PC-9 (cell line): Measurements from ENCODE around the gene EDN2. TPM values are rescaled to one million over a fixed set of nuclear protein-coding genes. Genes with fewer than 3 reads are reported as not detected.

Experiments used
- BruUV-seq: library from RNA; stranded (reverse); fragments of 400-500 nt; replicated peaks from 2 replicates; lab custom pipeline; 2021; lab: Mats Ljungman, UMichigan
- CTCF ChIA-PET: fragments of 300-600 bp; sonication (Branson Sonifier 250); formaldehyde crosslinking; loops from one replicate; lab custom pipeline; 2022; ENCODE audit warnings: antibody characterized with exemption; lab: Charles Lee
- POLR2A ChIA-PET: fragments of 300-600 bp; sonication (Branson Sonifier 250); formaldehyde crosslinking; loops from one replicate; lab custom pipeline; 2022; ENCODE audit warnings: antibody characterized with exemption; ENCODE audit not compliant: unreplicated experiment; lab: Charles Lee
- DNase-seq, 2 experiments: peaks; one replicate each; pipeline versions ENCODE4 v3.0.0 to v3.0.0-alpha.2; 2015 to 2022; ENCODE audit warnings: mixed read lengths in 1 of 2
- H2AFZ ChIP-seq: fragments of 200-600 bp; sonication (generic); 2 replicates; pipeline ENCODE4 v1.8.1; 2017; ENCODE audit warnings: antibody characterized with exemption
- H3F3A ChIP-seq: fragments of 200-600 bp; sonication (generic); 2 replicates; pipeline ENCODE4 v1.8.1; 2017; ENCODE audit warnings: antibody characterized with exemption, mild to moderate bottlenecking, low read depth; ENCODE audit not compliant: insufficient read depth
- H3K27ac ChIP-seq: fragments of 200-600 bp; sonication (generic); 2 replicates; pipeline ENCODE4 v1.6.1; 2016; ENCODE audit warnings: mixed run types
- H3K27me3 ChIP-seq: fragments of 200-600 bp; sonication (generic); 2 replicates; pipeline ENCODE4 v1.6.1; 2016; ENCODE audit warnings: low read depth, mixed run types; ENCODE audit not compliant: insufficient read depth
- H3K36me3 ChIP-seq: fragments of 200-600 bp; sonication (generic); 2 replicates; pipeline ENCODE4 v1.6.1; 2016; ENCODE audit warnings: low read depth, mixed run types
- H3K4me1 ChIP-seq: fragments of 200-600 bp; sonication (generic); replicated peaks from 2 replicates; pipeline ENCODE4 v1.6.1; 2016; ENCODE audit warnings: mixed run types; ENCODE audit not compliant: insufficient read depth
- H3K4me2 ChIP-seq: fragments of 200-600 bp; sonication (generic); 2 replicates; pipeline ENCODE4 v1.6.1; 2017; ENCODE audit warnings: mixed run types
- H3K4me3 ChIP-seq: fragments of 200-600 bp; sonication (generic); 2 replicates; pipeline ENCODE4 v1.6.1; 2016; ENCODE audit warnings: mixed run types
- H3K79me2 ChIP-seq: fragments of 200-600 bp; sonication (generic); 2 replicates; pipeline ENCODE4 v1.6.1; 2017; ENCODE audit warnings: low read depth, mixed run types
- H3K9me2 ChIP-seq: fragments of 200-600 bp; sonication (generic); 2 replicates; pipeline ENCODE4 v1.8.1; 2017; ENCODE audit warnings: mild to moderate bottlenecking; ENCODE audit not compliant: insufficient read depth
- H3K9me3 ChIP-seq: fragments of 200-600 bp; sonication (generic); 2 replicates; pipeline ENCODE4 v1.8.1; 2016; ENCODE audit warnings: low read depth; ENCODE audit not compliant: insufficient read depth
- H4K20me1 ChIP-seq: fragments of 200-600 bp; sonication (generic); 2 replicates; pipeline ENCODE4 v1.8.1; 2017; ENCODE audit not compliant: insufficient read depth
- CTCF ChIP-seq: fragments of 200-600 bp; sonication (generic); conservative IDR thresholded peaks from 2 replicates; pipeline ENCODE4 v1.6.1; 2017; ENCODE audit warnings: mixed run types, antibody characterized with exemption, mild to moderate bottlenecking, moderate library complexity
- EZH2 ChIP-seq: fragments of 200-600 bp; sonication (generic); IDR thresholded peaks from 2 replicates; pipeline ENCODE4 v1.8.0; 2017; ENCODE audit warnings: antibody characterized with exemption, low read depth
- intact Hi-C: fragments of 100-400 bp; cut with micrococcal nuclease; formaldehyde crosslinking; loops from one replicate; pipeline ENCODE4 v1.10.0; 2022; ENCODE audit not compliant: unreplicated experiment
- total RNA-seq: library from RNA; stranded (reverse); gene quantifications from 2 replicates; pipeline ENCODE4 v1.2.3, GENCODE V29; 2021

The EDN2 gene
- total RNA-seq, 1 experiment from 2014 or later, result 0.48 TPM

GRCh38 chr1:41430582-41430981, 53.9 kb downstream of the EDN2 start:
- Histone ChIP-seq H3K9me3 (no peaks in the 10 kb centered on the region), H2AFZ (no peak overlapping the region), H3F3A (peaks cover 7% of the 10 kb centered on the region; the same call in 1 of the 2 replicates), H3K27ac (no peak overlapping the region), H4K20me1 (no peaks in the 10 kb centered on the region), H3K36me3 (no peaks in the 10 kb centered on the region), H3K4me3 (no peak overlapping the region), H3K27me3 (no peaks in the 10 kb centered on the region), H3K9me2 (no peaks in the 10 kb centered on the region), H3K4me1 (peaks cover 20% of the 10 kb centered on the region), H3K4me2 (no peak overlapping the region), H3K79me2 (no peaks in the 10 kb centered on the region)
- no peak for TF ChIP-seq EZH2
- no peak for TF ChIP-seq CTCF
- no peak for DNase-seq
- no TSS peak for BruUV-seq
- CTCF ChIA-PET, result interaction anchor here (0.5 kb wide), 1 partner anchor 438 kb away, joined by 3 read pairs; no protein-coding TSS in a partner anchor
- POLR2A ChIA-PET, result no interaction called here
- intact Hi-C loops, result loop anchor here (5.0 to 10.0 kb wide), 3 partner anchors 142 to 1334 kb away; partner anchors contain the start of genes C1orf50 and P3H1

GRCh38 chr1:41430069-41430468, 54.4 kb downstream of the EDN2 start:
- TF ChIP-seq EZH2 (no peak), CTCF (no peak)
- Histone ChIP-seq H3K27me3 (no peaks in the 10 kb centered on the region), H3K4me1 (peaks cover 20% of the 10 kb centered on the region), H3K4me2 (no peak overlapping the region), H4K20me1 (no peaks in the 10 kb centered on the region), H3K36me3 (no peaks in the 10 kb centered on the region), H2AFZ (no peak overlapping the region), H3F3A (peaks cover 11% of the 10 kb centered on the region; the same call in 1 of the 2 replicates), H3K9me3 (no peaks in the 10 kb centered on the region), H3K79me2 (no peaks in the 10 kb centered on the region), H3K27ac (no peak overlapping the region), H3K9me2 (no peaks in the 10 kb centered on the region), H3K4me3 (no peak overlapping the region)
- no peak for DNase-seq
- no TSS peak for BruUV-seq
- ChIA-PET CTCF (interaction anchor here (0.5 kb wide), 1 partner anchor 438 kb away, joined by 3 read pairs; no protein-coding TSS in a partner anchor), POLR2A (no interaction called here)
- intact Hi-C loops, result loop anchor here (5.0 to 10.0 kb wide), 3 partner anchors 142 to 1335 kb away; partner anchors contain the start of genes C1orf50 and P3H1

GRCh38 chr1:41429641-41430035, 54.8 kb downstream of the EDN2 start:
- no peaks in the 10 kb centered on the region for H3K79me2 ChIP-seq
- H4K20me1 ChIP-seq, result no peaks in the 10 kb centered on the region
- H3F3A ChIP-seq, result peaks cover 14% of the 10 kb centered on the region; the same call in 1 of the 2 replicates
- BruUV-seq, result no TSS peak
- no peak overlapping the region for H3K4me3 ChIP-seq
- H3K4me1 ChIP-seq, result peaks cover 20% of the 10 kb centered on the region
- H3K9me2 ChIP-seq, result no peaks in the 10 kb centered on the region
- no peak overlapping the region for H3K27ac ChIP-seq
- no peak overlapping the region for H2AFZ ChIP-seq
- TF ChIP-seq EZH2, result no peak
- no peak for TF ChIP-seq CTCF
- no peaks in the 10 kb centered on the region for H3K27me3 ChIP-seq
- H3K9me3 ChIP-seq, result no peaks in the 10 kb centered on the region
- no peak for DNase-seq
- ChIA-PET CTCF (no interaction called here), POLR2A (no interaction called here)
- intact Hi-C loops, result loop anchor here (5.0 to 10.0 kb wide), 3 partner anchors 143 to 1335 kb away; partner anchors contain the start of genes C1orf50 and P3H1
- H3K36me3 ChIP-seq, result no peaks in the 10 kb centered on the region
- no peak overlapping the region for H3K4me2 ChIP-seq

Other genes starting within 250 kb of the EDN2 start
- 35.4 and 39.5 TPM in 2 replicates for gene SCMH1, start 242.4 kb downstream of the EDN2 start, total RNA-seq
- gene FOXO6, start 123.2 kb downstream of the EDN2 start, total RNA-seq, result 9.0 and 17.5 TPM in 2 replicates